HG03520 (cell line): Measurements from ENCODE around the gene TTC28.
"Not testable (repeated sequence)": the region's sequence is repeated elsewhere in the genome, so short reads cannot be mapped to it uniquely, and the experiment has no call there.

Experiments used
- ATAC-seq: cut with Tn5 transposase; IDR thresholded peaks from one replicate; pipeline ENCODE4 v1.9.1; 2021; ENCODE audit warnings: mild to moderate bottlenecking, moderate library complexity; ENCODE audit not compliant: unreplicated experiment

Gene TTC28

GRCh38 chr22:28169314-28169713, 510.3 kb downstream of the TTC28 start:
- ATAC-seq, result not testable (repeated sequence)

GRCh38 chr22:28155808-28156207, 523.8 kb downstream of the TTC28 start:
- no peak for ATAC-seq

- no peak for ATAC-seq
Observed at GRCh38 chr22:28154861-28155260, 524.8 kb downstream of the TTC28 start.

GRCh38 chr22:28151151-28151816, 528.4 kb downstream of the TTC28 start:
- no peak for ATAC-seq

GRCh38 chr22:28148816-28149465, 530.7 kb downstream of the TTC28 start:
- no peak for ATAC-seq

- ATAC-seq, result no peak
Observed at GRCh38 chr22:28147401-28147800, 532.2 kb downstream of the TTC28 start.

- ATAC-seq, result no peak
Observed at GRCh38 chr22:28146401-28147314, 533.0 kb downstream of the TTC28 start.

GRCh38 chr22:28143961-28144745, 535.5 kb downstream of the TTC28 start:
- ATAC-seq, result no peak

GRCh38 chr22:28143241-28143865, 536.3 kb downstream of the TTC28 start:
- no peak for ATAC-seq

- no peak for ATAC-seq
Observed at GRCh38 chr22:28142361-28142961, 537.2 kb downstream of the TTC28 start.

GRCh38 chr22:28141614-28142013, 538.0 kb downstream of the TTC28 start:
- ATAC-seq, result no peak

- ATAC-seq, result no peak
Observed at GRCh38 chr22:28139961-28140360, 539.7 kb downstream of the TTC28 start.

GRCh38 chr22:28139516-28139915, 540.1 kb downstream of the TTC28 start:
- no peak for ATAC-seq

GRCh38 chr22:28137036-28137435, 542.6 kb downstream of the TTC28 start:
- no peak for ATAC-seq

GRCh38 chr22:28132466-28132865, 547.2 kb downstream of the TTC28 start:
- ATAC-seq, result no peak

GRCh38 chr22:28129319-28129962, 550.2 kb downstream of the TTC28 start:
- ATAC-seq, result no peak

GRCh38 chr22:28128827-28129226, 550.8 kb downstream of the TTC28 start:
- ATAC-seq, result no peak

GRCh38 chr22:28125799-28126198, 553.8 kb downstream of the TTC28 start:
- ATAC-seq, result no peak

GRCh38 chr22:28123989-28124766, 555.5 kb downstream of the TTC28 start:
- no peak for ATAC-seq
